GM12878 (cell line): ENCODE results near the gene SLC35E1. TPM values are rescaled to one million over a fixed set of nuclear protein-coding genes. Genes with fewer than 3 reads are reported as not detected.

Source experiments
- ATF3 ChIP-seq: IDR thresholded peaks from 2 replicates; pipeline ENCODE4 v1.6.1; 2011; ENCODE audit warnings: low read depth, mild to moderate bottlenecking, low read length, moderate library complexity, borderline replicate concordance; ENCODE audit errors: extremely low read depth
- ATF7 ChIP-seq: fragments of 450-650 bp; IDR thresholded peaks from 2 replicates; pipeline ENCODE4 v1.6.1; 2016; ENCODE audit warnings: low read depth, mild to moderate bottlenecking
- IRF3 ChIP-seq: fragments of 450-650 bp; IDR thresholded peaks from 2 replicates; pipeline ENCODE4 v1.6.1; 2014; ENCODE audit warnings: mild to moderate bottlenecking
- LARP7 ChIP-seq: fragments of 450-650 bp; IDR thresholded peaks from 2 replicates; pipeline ENCODE4 v1.6.1; 2017; ENCODE audit warnings: mild to moderate bottlenecking
- MLLT1 ChIP-seq: fragments of 450-650 bp; IDR thresholded peaks from 2 replicates; pipeline ENCODE4 v1.6.1; 2016; ENCODE audit warnings: mild to moderate bottlenecking
- POU2F2 ChIP-seq: IDR thresholded peaks from 3 replicates; pipeline ENCODE4 v1.6.1; 2011; ENCODE audit warnings: low read depth, mild to moderate bottlenecking, low read length, borderline replicate concordance
- SKIL ChIP-seq: fragments of 450-650 bp; IDR thresholded peaks from 2 replicates; pipeline ENCODE4 v1.6.1; 2017; ENCODE audit warnings: mild to moderate bottlenecking, low read depth, inconsistent platforms; ENCODE audit not compliant: poor library complexity, severe bottlenecking
- USF1 ChIP-seq: IDR thresholded peaks from 2 replicates; pipeline ENCODE4 v1.6.1; 2011; ENCODE audit warnings: borderline replicate concordance, low read depth, mild to moderate bottlenecking, moderate library complexity, mixed read lengths, low read length; ENCODE audit not compliant: insufficient read depth; ENCODE audit errors: extremely low read length
- ZNF24 ChIP-seq: fragments of 450-650 bp; IDR thresholded peaks from 2 replicates; pipeline ENCODE4 v1.6.1; 2017; ENCODE audit warnings: antibody characterized with exemption, mild to moderate bottlenecking
- polyA plus RNA-seq, 11 experiments: library from polyadenylated mRNA; depleted of rRNA in 4 of 11; unstranded in 6 of 11; stranded (reverse) in 5 of 11; fragments of >200 nt; fragmentation: Nextera tagmentation in 4 of 11; fragmentation: Illumina TruSeq in 1 of 11; extraction: Ambion mirVana in 4 of 11; extraction: Trizol in 1 of 11; gene quantifications; 1 replicate in 1 of 11; 2 replicates in 10 of 11; pipeline versions ENCODE4 v1.2.1 to v1.2.3, GENCODE V29; 2011 to 2016; ENCODE audit warnings: inconsistent platforms in 2 of 11, missing spikeins in 2 of 11, low read depth in 1 of 11
- total RNA-seq, 4 experiments: library from RNA; depleted of rRNA in 3 of 4; stranded (reverse); fragments of >200 nt in 3 of 4; fragmentation: Illumina TruSeq in 1 of 4; extraction: Trizol in 1 of 4; gene quantifications; 2 replicates each; pipeline versions ENCODE4 v1.2.1 to v1.2.3, GENCODE V29; 2013 to 2021

SLC35E1 gene
- total and polyA plus RNA-seq, 10 of the 15 experiments (the other 5 are each of a cell fraction or from before 2014, with no cell fraction given), result 11.3 to 37.7 (median 22.1) TPM

GRCh38 chr19:16608290-16608739 lies 36.1 kb upstream of the SLC35E1 start (continued):
- no peak for TF ChIP-seq POU2F2
- no peak for TF ChIP-seq ATF3
- no peak for TF ChIP-seq IRF3
- no peak for TF ChIP-seq SKIL
- TF ChIP-seq MLLT1, result no peak
- TF ChIP-seq USF1, result no peak
- peak; percentile 56; the same call in 1 of the 2 replicates for TF ChIP-seq ZNF24
- no peak for TF ChIP-seq LARP7
- TF ChIP-seq ATF7, result 0 out of 2 replicates have a peak, but pooled peaks have one; percentile 11
- TF ChIP-seq, all 136 proteins: peak for 3
